Ovary (tissue), 3 donors: ENCODE data around the gene ACP6.

Experiments
- EP300 ChIP-seq: sonication (generic); formaldehyde crosslinking; IDR thresholded peaks from one replicate; pipeline ENCODE4 v1.6.1; 2017; ENCODE audit warnings: antibody characterized with exemption
- POLR2A ChIP-seq: fragments of 450-650 bp; IDR thresholded peaks from one replicate; pipeline ENCODE4 v1.6.1; 2017; ENCODE audit warnings: antibody characterized with exemption, mild to moderate bottlenecking, moderate library complexity
- TF ChIP-seq, protein P1 (sequence below), 3 donors: fragments of 450-650 bp in 2 of 3; fragments of 200-600 bp in 1 of 3; IDR thresholded peaks; one replicate each; pipeline versions ENCODE4 v1.5.1 to v1.8.0; 2016 to 2022; ENCODE audit warnings: antibody characterized with exemption in 3 of 3, mild to moderate bottlenecking in 1 of 3
- donor health status: DM: no; HTN: no; CAD: no.

DNA sequence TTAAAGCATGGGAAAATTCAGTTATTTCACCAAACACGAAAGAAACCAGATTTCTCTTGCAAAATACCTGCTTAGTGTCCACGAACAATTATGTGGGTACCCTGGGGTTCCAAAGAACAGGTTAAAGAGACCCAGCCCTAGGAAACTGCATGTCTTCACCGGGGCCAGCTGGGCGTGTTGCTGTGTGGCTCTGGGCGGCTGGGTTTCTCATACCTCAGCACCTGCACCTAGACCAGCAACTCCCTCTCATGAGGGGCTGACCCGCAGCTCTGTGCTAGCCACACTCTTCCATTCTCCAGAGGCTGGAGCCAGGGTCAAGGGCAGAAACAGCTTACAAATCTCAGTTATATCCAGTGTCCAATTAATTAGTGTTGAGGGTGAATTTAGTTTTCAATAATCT, 40.3 kb downstream of the ACP6 start:
- TF ChIP-seq, protein P1, sequence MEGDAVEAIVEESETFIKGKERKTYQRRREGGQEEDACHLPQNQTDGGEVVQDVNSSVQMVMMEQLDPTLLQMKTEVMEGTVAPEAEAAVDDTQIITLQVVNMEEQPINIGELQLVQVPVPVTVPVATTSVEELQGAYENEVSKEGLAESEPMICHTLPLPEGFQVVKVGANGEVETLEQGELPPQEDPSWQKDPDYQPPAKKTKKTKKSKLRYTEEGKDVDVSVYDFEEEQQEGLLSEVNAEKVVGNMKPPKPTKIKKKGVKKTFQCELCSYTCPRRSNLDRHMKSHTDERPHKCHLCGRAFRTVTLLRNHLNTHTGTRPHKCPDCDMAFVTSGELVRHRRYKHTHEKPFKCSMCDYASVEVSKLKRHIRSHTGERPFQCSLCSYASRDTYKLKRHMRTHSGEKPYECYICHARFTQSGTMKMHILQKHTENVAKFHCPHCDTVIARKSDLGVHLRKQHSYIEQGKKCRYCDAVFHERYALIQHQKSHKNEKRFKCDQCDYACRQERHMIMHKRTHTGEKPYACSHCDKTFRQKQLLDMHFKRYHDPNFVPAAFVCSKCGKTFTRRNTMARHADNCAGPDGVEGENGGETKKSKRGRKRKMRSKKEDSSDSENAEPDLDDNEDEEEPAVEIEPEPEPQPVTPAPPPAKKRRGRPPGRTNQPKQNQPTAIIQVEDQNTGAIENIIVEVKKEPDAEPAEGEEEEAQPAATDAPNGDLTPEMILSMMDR (IDR thresholded peaks at IDR 0.05), result no peak
- TF ChIP-seq POLR2A, result no peak
- no peak for TF ChIP-seq EP300
